ENCODE data around the gene CFAP410.

GRCh38 chr21:44331650-44332307 lies 7.4 kb downstream of the CFAP410 start:
- TF ChIP-seq CTCF (IDR thresholded peaks at IDR 0.05; ENCODE audit: low read depth, low read length, poor library complexity, severe bottlenecking), result no peak
- TF ChIP-seq EZH2phosphoT487 (IDR thresholded peaks at IDR 0.05; ENCODE audit: borderline replicate concordance, low read length), result no peak
